A204.1 (cell line): ENCODE data around the gene ZNF710.
"Not testable (repeated sequence)": the region's sequence is repeated elsewhere in the genome, so short reads cannot be mapped to it uniquely, and the experiment has no call there.

Experiments
- FAIRE-seq: peaks from 2 replicates; lab custom pipeline; 2012; peaks lifted over from hg19 to GRCh38; lab: Jason Lieb, UNC

ZNF710 gene

DNA sequence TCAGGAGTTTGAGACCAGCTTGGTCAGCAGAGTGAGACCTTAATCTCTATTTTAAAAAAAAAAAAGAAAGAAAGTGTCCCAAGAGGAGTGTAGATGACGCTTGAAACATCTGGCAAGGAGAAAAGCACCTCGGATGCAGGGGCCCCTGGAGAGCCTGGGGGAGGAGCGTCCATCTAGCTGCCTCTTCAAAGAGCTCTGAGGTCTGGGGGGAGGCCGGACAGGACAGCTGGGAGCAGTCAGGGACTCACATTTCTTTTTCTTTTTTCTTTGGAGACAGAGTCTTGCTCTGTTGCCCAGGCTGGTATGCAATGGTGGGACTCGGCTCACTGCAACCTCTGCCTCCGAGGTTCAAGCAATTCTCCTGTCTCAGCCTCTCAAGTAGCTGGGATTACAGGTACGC lies 104.4 kb downstream of the ZNF710 start:
- FAIRE-seq = no peak

DNA sequence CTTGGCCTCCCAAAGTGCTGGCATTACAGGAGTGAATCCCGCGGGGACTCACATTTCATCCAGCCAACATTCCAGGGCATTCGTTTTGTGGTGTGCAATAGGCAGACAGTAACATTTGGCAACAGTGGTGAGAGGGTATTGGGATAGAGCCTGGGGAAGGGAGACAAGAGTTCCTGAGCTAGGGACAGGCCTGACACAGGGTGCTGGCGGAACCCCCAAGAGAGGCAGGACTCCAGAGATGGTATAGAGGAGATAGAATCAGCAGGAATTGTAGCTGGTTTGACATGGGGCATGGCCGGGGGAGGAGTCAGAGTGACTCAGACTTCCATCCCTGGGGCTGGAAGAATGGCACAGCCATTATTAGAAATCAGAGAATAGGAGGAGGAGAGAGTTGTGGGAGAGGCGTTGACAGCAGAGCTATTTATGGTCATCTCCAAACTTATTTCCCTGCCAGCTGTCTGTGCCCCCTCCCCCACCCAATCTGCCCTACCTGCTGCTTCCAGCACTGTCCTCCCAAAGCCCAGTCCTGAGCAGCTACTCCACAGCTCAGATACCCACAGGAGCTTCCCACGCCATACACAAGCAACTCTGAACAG lies 105.5 kb downstream of the ZNF710 start:
- no peak for FAIRE-seq

GRCh38 chr15:90108038-90108437 lies 106.9 kb downstream of the ZNF710 start:
- not testable (repeated sequence) for FAIRE-seq

DNA sequence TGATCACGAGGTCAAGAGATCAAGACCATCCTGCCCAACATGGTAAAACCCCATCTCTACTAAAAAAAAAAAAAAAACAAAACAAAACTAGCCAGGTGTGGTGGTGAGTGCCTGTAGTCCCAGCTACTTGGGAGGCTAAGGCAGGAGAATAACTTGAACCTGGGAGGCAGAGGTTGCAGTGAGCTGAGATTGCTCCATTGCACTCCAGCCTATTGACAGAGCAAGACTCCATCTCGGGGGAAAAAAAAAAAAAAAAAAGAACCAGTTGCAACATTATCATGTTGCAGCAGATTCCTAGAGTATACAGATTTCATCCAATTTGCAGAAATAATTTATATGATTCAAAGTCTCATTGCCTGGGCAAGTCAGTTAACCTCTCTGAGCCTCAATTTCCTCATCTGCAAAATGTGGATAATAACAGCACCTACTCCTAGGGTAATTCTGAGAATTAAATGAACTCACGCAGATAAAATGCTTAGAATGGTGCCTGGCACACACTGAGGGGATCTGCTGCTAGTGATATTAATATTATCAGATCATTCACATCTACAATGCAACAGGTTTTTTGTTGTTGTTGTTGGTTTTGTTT lies 108.1 kb downstream of the ZNF710 start:
- not testable (repeated sequence) for FAIRE-seq

DNA sequence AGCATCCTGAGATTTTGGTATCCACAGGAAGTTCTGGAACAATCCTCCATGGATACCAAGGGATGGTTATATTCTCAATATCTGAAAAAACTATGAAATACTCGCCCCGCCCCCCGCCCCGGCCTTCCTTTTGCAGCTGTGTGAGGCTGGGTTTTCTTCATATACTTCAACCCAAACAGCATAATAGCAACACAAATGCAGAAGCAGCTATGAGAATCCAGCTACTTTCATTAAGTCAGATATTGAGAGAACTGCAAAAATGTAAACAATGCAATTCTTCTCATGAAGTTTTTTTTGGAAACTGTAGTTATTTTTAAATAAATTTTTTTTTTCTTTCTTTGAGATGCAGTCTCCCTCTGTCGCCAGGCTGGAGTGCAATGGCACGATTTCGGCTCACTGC lies 112.0 kb downstream of the ZNF710 start:
- FAIRE-seq = no peak

DNA sequence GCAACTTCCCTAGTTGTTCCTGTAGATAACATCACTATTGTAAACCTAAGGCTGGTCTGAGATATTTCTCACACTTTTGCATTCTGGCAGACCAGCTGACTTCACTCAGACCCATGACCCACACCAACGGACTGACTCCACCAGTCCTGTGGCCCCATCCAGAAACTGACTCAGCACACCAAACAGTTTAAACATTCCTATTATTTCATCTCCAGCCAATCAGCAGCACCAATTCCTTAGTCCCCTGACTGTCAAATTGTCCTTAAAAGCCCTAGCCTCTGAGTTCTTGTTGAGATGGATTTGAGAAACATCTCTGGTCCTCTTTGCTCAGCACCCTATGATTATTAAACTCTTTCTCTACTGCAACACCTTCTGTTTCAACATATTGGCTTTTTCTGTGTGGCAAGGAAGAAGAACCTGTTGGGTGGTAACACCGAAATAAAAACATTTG lies 113.4 kb downstream of the ZNF710 start:
- FAIRE-seq = no peak

- FAIRE-seq = no peak
Observed at GRCh38 chr15:90115783-90116182, 114.7 kb downstream of the ZNF710 start.

DNA sequence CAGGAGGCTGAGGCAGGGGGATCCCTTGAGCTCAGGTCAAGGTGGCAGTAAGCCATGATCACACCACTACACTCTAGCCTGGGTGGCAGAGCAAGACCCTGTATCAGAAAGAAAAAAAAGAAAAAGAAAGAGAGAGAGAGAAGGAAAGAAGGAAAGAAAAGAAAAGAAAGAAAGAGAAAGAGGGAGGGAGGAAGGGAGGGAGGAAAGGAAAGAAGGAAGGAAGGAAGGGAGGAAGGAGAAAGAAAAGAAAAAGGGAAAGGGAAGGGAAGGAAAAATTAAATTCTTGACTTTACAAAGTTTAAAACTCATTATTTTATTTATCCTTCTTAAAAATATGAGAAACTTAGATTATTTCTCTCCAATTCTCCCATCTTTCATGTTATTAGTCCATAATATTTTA lies 118.2 kb downstream of the ZNF710 start:
- FAIRE-seq = no peak

- no peak for FAIRE-seq
Observed at GRCh38 chr15:90121086-90121485, 120.0 kb downstream of the ZNF710 start.

DNA sequence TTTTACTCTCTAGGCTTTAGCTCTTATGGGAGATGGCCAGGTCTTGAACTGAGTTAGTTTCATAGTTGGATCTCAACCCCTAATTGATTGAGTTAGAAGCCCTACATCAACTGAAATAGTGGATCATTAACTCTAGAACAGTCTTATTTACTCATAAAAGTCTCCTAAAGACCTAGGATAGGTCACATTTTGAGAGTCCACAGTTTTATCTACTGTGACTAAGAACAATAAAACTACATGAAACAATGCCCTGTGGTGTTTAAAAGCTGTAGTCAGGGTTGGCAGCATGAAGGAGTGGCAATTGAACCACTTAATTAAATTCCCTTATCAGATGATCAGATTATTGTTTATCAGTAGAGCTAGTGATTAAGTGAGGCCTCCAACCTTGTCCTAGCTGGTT lies 123.4 kb downstream of the ZNF710 start:
- FAIRE-seq = no peak

GRCh38 chr15:90126022-90126421 lies 124.9 kb downstream of the ZNF710 start:
- no peak for FAIRE-seq

- FAIRE-seq = no peak
Observed at GRCh38 chr15:90126596-90127435, 125.7 kb downstream of the ZNF710 start.

GRCh38 chr15:90130291-90130690 lies 129.2 kb downstream of the ZNF710 start:
- no peak for FAIRE-seq
